Glomerular endothelial cell (primary cell): Measurements from ENCODE around the gene IL19. TPM values are rescaled to one million over a fixed set of nuclear protein-coding genes. Genes with fewer than 3 reads are reported as not detected.

Experiments
- DNase-seq: peaks from one replicate; pipeline ENCODE4 v3.0.0-alpha.2; 2011; ENCODE audit warnings: low read depth, low spot score; ENCODE audit errors: extremely low read depth
- total RNA-seq: library from RNA; depleted of rRNA; stranded (reverse); fragments of >200 nt; gene quantifications from 2 replicates; pipeline ENCODE4 v1.2.3, GENCODE V29; 2015

Gene IL19
- total RNA-seq, 1 donor from 2014 or later: not detected

DNA sequence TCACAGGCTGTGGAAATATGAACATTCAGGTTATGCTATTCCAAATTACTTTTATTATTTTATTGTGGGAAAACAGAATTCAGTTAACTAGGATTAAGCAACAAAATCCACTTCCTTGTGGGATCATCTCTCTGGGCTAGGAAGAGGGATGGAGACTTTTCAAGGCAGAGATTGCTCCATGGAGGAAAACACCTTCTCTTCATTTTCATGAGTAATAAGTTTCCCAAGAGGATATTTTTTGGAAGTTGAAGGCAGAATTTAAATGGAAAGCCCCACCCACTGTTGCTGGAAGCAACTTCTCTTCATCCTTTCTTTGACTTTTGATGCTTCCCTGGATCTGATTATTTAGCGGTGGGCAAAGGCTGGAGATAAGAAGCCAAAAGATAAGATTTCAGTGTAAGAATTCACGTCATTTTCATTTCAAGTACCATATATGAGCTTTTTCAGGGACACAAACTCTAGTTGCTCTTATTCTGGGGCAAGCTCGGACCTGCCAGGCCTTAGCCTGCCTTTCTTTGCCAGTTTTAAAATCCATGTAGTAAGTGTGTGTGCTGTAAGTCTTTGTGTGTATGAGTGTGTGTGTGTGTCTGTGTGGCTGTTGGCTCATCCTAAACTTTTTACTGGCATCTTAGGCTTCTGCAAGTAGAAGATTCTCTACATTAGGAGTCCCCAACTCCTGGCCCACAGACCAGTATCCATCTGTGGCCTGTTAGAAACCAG is 114.9 kb downstream of the IL19 start:
- DNase-seq: no peak

GRCh38 chr1:206886831-206887230 is 116.3 kb downstream of the IL19 start:
- no peak for DNase-seq

DNA sequence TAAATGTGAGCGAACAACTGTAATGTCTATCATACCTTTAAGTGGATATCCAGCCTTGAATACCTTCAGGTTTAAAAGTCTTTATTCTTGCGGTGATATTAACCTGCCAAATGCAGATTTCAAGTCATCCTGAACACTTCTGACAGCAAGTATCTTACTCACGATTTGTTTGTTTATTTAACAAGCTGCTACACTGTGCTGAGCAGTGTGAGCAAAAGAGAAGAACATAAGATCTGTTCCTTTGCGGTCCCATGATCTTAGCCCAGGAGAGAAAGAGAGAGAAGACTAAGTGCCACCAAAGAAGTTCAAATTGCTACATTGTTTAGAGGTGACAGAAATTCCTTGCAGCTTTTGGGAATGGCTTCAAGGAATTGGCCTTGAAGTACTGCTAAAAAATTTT is 117.1 kb downstream of the IL19 start:
- no peak for DNase-seq

DNA sequence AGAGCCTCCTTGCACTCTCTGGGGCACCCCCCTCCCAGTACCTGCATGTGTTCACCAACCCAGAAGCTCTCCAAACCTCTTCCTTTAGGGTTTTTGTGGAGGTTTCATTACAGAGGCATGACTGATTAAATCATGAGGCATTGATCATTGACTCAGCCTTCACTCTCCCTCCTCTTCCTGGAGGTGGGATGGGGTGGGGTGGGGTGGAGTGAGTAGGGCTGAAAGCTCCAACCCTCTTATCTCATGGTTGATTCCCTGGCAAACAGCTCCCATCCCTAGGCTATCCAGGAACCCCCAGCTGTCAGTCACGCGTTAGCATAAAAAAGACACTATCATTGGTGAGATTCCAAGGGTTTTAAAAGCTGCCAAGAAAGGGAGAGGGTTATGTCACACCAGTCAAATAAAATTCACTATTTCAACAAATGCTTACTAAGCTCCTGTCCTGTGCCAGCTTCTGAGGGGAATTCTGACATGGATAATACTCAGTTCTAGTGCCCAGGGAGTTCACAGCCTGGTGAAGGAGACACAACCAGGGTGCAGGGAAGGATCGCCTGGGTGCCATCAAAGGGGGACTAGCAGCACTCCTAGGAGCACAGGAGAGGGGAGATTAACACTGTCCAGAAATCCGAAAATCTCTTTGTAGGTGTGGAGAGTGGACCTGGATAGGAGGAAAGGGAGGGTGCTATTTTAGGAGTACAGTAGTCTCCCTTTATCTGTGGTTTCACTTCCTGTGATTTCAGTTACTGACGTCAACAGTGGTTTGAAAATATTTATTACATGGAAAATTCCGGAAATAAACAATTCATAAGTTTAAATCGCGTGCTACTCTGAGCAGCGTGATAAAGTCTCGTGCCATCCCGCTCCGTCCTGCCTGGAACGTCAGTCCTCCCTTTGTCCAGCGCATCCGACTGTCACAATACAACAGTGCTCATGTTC is 119.8 kb downstream of the IL19 start:
- no peak for DNase-seq

GRCh38 chr1:206891412-206891811 is 120.8 kb downstream of the IL19 start:
- DNase-seq: no peak

Other genes starting within 250 kb of the IL19 start
- gene EIF2D, start 158.3 kb upstream of the IL19 start, total RNA-seq: 39.8 and 44.9 TPM in 2 replicates
- 13.3 and 15.8 TPM in 2 replicates for gene DYRK3, start 135.2 kb upstream of the IL19 start, total RNA-seq
- gene MAPKAPK2, start 85.9 kb upstream of the IL19 start, total RNA-seq: 60.4 and 64.2 TPM in 2 replicates
- not detected in 2 replicates for gene IL10, start 1.7 kb downstream of the IL19 start, total RNA-seq
- not detected in 2 replicates for gene IL20, start 94.8 kb downstream of the IL19 start, total RNA-seq
- gene IL24, start 126.7 kb downstream of the IL19 start, total RNA-seq: not detected in 2 replicates
- gene FCMR, start 151.2 kb downstream of the IL19 start, total RNA-seq: 1.1 TPM in 1 of 2 replicates, not detected in the other
- gene PIGR, start 175.7 kb downstream of the IL19 start, total RNA-seq: not detected in 2 replicates
- not detected in 2 replicates for gene FCAMR, start 199.7 kb downstream of the IL19 start, total RNA-seq